HCT116 (cell line): ENCODE results near the gene NFATC1.

ENCODE experiments used
- CEBPB ChIP-seq: IDR thresholded peaks from 2 replicates; pipeline ENCODE4 v1.6.1; 2012; ENCODE audit warnings: low read depth
- POLR2A ChIP-seq: IDR thresholded peaks from 2 replicates; pipeline ENCODE4 v1.7.0; 2011; ENCODE audit warnings: borderline replicate concordance; ENCODE audit not compliant: insufficient read depth, insufficient read length; ENCODE audit errors: extremely low read depth
- RAD21 ChIP-seq: IDR thresholded peaks from 2 replicates; pipeline ENCODE4 v1.6.1; 2012; ENCODE audit warnings: low read depth, mild to moderate bottlenecking
- YY1 ChIP-seq: IDR thresholded peaks from 2 replicates; pipeline ENCODE4 v1.6.1; 2011; ENCODE audit warnings: low read length, low read depth, moderate library complexity, mild to moderate bottlenecking; ENCODE audit not compliant: insufficient replicate concordance; ENCODE audit errors: extremely low read depth
- ZFX ChIP-seq: fragments of 450-650 bp; IDR thresholded peaks from 2 replicates; pipeline ENCODE4 v1.6.1; 2017
- TF ChIP-seq, protein P1 (sequence below), 3 experiments: fragments of 200-600 bp in 1 of 3; sonication (generic) in 1 of 3; IDR thresholded peaks in 2 of 3; conservative IDR thresholded peaks in 1 of 3; 2 replicates each; pipeline ENCODE4 v1.5.1; 2012 to 2017; ENCODE audit warnings: low read depth in 2 of 3, low read length in 2 of 3, antibody characterized with exemption in 1 of 3, borderline replicate concordance in 1 of 3, control low read depth in 1 of 3, mild to moderate bottlenecking in 1 of 3, mixed read lengths in 1 of 3, mixed run types in 1 of 3, moderate library complexity in 1 of 3; ENCODE audit not compliant: insufficient read depth in 1 of 3
- TF ChIP-seq, protein P2 (sequence below): IDR thresholded peaks from 2 replicates; pipeline ENCODE4 v1.6.1; 2012

DNA sequence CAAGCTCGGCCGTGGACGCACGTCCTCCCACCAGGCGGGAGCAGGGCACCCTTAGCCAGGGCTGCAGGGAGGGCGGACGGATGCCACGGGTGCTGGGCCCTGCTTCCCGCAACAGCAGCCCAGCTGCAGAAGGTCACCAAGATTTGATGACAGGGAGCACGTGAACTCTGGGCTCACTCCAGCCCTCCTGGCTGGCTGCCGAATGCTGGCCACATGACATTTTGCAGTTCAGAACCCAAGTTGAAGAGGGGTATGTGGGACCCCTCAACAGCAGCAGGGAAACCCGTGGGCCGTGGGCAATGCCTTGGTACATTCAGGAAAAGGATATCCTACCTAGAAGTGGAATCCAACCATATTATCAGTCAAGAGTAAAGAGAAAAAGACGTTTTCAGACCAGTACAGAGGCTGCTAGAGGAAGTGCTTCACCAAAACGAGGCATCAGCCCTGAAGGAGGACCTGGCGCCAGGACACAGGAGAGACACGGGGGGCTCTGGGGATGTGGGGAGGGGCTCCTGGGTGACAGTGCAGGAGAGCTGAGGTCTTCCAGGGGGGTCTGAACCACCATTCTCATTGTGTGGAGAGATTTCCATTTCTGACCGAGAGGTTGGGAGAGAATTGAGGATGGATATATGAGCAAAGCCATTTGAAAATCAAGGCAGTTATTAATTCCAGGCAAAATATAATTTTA is 176.5 kb downstream of the NFATC1 start:
- TF ChIP-seq, protein P1, sequence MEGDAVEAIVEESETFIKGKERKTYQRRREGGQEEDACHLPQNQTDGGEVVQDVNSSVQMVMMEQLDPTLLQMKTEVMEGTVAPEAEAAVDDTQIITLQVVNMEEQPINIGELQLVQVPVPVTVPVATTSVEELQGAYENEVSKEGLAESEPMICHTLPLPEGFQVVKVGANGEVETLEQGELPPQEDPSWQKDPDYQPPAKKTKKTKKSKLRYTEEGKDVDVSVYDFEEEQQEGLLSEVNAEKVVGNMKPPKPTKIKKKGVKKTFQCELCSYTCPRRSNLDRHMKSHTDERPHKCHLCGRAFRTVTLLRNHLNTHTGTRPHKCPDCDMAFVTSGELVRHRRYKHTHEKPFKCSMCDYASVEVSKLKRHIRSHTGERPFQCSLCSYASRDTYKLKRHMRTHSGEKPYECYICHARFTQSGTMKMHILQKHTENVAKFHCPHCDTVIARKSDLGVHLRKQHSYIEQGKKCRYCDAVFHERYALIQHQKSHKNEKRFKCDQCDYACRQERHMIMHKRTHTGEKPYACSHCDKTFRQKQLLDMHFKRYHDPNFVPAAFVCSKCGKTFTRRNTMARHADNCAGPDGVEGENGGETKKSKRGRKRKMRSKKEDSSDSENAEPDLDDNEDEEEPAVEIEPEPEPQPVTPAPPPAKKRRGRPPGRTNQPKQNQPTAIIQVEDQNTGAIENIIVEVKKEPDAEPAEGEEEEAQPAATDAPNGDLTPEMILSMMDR (IDR thresholded peaks at IDR 0.05 in 2 of 3, conservative IDR thresholded peaks at IDR 0.05 in 1 of 3; ENCODE audit: borderline replicate concordance in 1 of 3, insufficient read depth in 1 of 3, low read depth in 2 of 3, low read length in 2 of 3): no peak
- TF ChIP-seq, protein P2, sequence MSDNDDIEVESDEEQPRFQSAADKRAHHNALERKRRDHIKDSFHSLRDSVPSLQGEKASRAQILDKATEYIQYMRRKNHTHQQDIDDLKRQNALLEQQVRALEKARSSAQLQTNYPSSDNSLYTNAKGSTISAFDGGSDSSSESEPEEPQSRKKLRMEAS: no peak
- TF ChIP-seq POLR2A (no peak), ZFX (no peak), CEBPB (no peak), YY1 (no peak), RAD21 (no peak)
